GM23338 (cell line): ENCODE data around the gene CAD.
"Not testable (repeated sequence)": the region's sequence is repeated elsewhere in the genome, so short reads cannot be mapped to it uniquely, and the experiment has no call there.

Source experiments
- CREB1 ChIP-seq: fragments of 250-450 bp; sonication (Bioruptor Pico); IDR thresholded peaks from 2 replicates; pipeline ENCODE4 v1.5.0; 2020; ENCODE audit warnings: low read depth, mild to moderate bottlenecking, moderate library complexity
- CTCF ChIP-seq, 2 experiments: fragments of 200-600 bp in 1 of 2; sonication (generic) in 1 of 2; conservative IDR thresholded peaks; 2 replicates each; pipeline versions ENCODE4 v1.5.1 to v1.6.1; 2016 to 2017; ENCODE audit warnings: antibody characterized with exemption in 2 of 2, low read depth in 2 of 2, mild to moderate bottlenecking in 2 of 2, moderate library complexity in 1 of 2
- EZH2 ChIP-seq: fragments of 200-600 bp; sonication (generic); IDR thresholded peaks from one replicate; pipeline ENCODE4 v1.8.0; 2017; ENCODE audit warnings: antibody characterized with exemption, mild to moderate bottlenecking, low read depth; ENCODE audit not compliant: unreplicated experiment
- EZH2phosphoT487 ChIP-seq: fragments of 200-600 bp; sonication (generic); IDR thresholded peaks from one replicate; pipeline ENCODE4 v1.8.1; 2018; ENCODE audit warnings: antibody characterized with exemption; ENCODE audit not compliant: unreplicated experiment
- JUNB ChIP-seq: IDR thresholded peaks from one replicate; pipeline ENCODE4 v1.6.1; 2016; ENCODE audit warnings: antibody characterized with exemption; ENCODE audit not compliant: unreplicated experiment
- NANOG ChIP-seq: IDR thresholded peaks from 2 replicates; pipeline ENCODE4 v1.6.1; 2016; ENCODE audit warnings: antibody characterized with exemption, borderline replicate concordance
- POLR2AphosphoS5 ChIP-seq: IDR thresholded peaks from 2 replicates; pipeline ENCODE4 v1.6.1; 2016; ENCODE audit warnings: antibody characterized with exemption, low read depth
- ZNF114 ChIP-seq: fragments of 250-450 bp; sonication (Bioruptor Pico); IDR thresholded peaks from 2 replicates; pipeline ENCODE4 v1.5.0; 2020; ENCODE audit warnings: mild to moderate bottlenecking, moderate library complexity
- TF ChIP-seq, protein P1 (sequence below): IDR thresholded peaks from 2 replicates; pipeline ENCODE4 v1.6.1; 2016; ENCODE audit warnings: antibody characterized with exemption
- TF ChIP-seq, protein P2 (sequence below): IDR thresholded peaks from one replicate; pipeline ENCODE4 v1.6.1; 2018; ENCODE audit warnings: antibody characterized with exemption; ENCODE audit not compliant: unreplicated experiment

DNA sequence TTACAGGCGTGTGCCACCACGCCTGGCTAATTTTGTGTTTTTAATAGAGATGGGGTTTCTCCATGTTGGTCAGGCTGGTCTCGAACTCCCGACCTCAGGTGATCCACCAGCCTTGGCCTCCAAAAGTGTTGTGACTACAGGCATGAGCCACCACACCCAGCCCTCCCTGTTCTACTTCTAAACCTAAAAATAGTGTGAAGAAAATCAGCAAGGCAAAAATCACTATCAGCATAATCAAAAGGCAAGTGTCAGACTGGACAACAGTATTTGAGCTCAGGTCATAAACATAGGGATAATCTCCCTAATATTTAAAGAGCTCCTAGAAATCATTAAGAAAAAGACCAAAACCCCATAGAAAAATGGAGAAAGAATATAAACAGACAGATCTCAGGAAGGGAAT lies 41.4 kb upstream of the CAD start:
- TF ChIP-seq CTCF (conservative IDR thresholded peaks at IDR 0.05; ENCODE audit: low read depth in 2 of 2); POLR2AphosphoS5; JUNB; CREB1 (CRISPR knock-in tag); EZH2; EZH2phosphoT487; ZNF114 (CRISPR knock-in tag); NANOG: not testable (repeated sequence)
- TF ChIP-seq, protein P1, sequence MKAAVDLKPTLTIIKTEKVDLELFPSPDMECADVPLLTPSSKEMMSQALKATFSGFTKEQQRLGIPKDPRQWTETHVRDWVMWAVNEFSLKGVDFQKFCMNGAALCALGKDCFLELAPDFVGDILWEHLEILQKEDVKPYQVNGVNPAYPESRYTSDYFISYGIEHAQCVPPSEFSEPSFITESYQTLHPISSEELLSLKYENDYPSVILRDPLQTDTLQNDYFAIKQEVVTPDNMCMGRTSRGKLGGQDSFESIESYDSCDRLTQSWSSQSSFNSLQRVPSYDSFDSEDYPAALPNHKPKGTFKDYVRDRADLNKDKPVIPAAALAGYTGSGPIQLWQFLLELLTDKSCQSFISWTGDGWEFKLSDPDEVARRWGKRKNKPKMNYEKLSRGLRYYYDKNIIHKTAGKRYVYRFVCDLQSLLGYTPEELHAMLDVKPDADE = not testable (repeated sequence)
- TF ChIP-seq, protein P2, sequence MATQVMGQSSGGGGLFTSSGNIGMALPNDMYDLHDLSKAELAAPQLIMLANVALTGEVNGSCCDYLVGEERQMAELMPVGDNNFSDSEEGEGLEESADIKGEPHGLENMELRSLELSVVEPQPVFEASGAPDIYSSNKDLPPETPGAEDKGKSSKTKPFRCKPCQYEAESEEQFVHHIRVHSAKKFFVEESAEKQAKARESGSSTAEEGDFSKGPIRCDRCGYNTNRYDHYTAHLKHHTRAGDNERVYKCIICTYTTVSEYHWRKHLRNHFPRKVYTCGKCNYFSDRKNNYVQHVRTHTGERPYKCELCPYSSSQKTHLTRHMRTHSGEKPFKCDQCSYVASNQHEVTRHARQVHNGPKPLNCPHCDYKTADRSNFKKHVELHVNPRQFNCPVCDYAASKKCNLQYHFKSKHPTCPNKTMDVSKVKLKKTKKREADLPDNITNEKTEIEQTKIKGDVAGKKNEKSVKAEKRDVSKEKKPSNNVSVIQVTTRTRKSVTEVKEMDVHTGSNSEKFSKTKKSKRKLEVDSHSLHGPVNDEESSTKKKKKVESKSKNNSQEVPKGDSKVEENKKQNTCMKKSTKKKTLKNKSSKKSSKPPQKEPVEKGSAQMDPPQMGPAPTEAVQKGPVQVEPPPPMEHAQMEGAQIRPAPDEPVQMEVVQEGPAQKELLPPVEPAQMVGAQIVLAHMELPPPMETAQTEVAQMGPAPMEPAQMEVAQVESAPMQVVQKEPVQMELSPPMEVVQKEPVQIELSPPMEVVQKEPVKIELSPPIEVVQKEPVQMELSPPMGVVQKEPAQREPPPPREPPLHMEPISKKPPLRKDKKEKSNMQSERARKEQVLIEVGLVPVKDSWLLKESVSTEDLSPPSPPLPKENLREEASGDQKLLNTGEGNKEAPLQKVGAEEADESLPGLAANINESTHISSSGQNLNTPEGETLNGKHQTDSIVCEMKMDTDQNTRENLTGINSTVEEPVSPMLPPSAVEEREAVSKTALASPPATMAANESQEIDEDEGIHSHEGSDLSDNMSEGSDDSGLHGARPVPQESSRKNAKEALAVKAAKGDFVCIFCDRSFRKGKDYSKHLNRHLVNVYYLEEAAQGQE = not testable (repeated sequence)
